Measurements from ENCODE around the gene ARNT2.

The ARNT2 gene

DNA sequence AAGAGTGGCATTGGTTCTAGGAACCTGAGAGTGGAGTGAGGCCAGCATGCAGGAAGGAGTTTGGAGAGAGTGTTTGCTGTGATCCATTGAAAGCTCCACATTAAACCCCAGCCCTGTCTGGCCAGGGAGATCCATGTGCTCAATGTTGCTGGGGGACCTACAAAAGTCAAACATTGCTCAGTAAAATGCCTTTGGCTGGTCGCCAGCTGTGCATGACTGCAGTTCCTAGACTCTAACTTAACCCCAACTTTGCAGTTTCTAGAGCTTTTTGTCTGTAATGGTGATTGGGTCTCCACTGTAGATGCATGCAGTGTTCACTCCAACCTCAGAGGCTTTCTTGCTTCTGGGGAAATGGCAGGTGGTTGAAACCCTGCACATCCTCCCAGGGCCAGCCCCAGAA, 191.2 kb downstream of the ARNT2 start:
- DNase-seq (ENCODE audit: low spot score), result no peak

DNA sequence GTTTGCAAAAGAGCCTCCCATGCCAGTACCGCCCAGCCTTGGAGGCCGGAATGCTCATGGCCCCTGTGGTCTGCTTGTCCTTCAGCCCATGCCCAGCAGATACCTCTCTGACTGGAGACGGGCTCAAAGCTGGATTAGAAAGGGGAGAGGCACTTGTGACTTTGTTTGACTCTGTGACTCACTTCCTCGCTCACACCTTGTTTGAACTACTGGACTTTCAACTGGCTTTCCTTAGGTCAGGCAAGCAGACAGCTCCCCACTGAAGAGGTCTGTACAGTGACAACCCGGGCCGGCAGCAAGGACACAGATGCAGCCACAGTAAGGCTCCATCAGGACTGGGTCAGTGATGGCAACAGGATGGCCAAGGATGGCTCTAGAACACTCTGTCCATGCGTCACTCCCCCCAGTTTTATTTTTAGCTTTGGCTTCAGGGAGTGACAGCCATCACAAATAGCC, 192.4 kb downstream of the ARNT2 start:
- peak; percentile 9 for DNase-seq (ENCODE audit: low spot score)

- no peak for DNase-seq (ENCODE audit: low spot score)
Observed at GRCh38 chr15:80597076-80597475, 192.9 kb downstream of the ARNT2 start.

GRCh38 chr15:80599359-80599758, 195.2 kb downstream of the ARNT2 start:
- DNase-seq (ENCODE audit: low spot score), result peak; percentile 24

- peak; percentile 23 for DNase-seq (ENCODE audit: low spot score)
Observed at GRCh38 chr15:80600626-80601025, 196.4 kb downstream of the ARNT2 start.

DNA sequence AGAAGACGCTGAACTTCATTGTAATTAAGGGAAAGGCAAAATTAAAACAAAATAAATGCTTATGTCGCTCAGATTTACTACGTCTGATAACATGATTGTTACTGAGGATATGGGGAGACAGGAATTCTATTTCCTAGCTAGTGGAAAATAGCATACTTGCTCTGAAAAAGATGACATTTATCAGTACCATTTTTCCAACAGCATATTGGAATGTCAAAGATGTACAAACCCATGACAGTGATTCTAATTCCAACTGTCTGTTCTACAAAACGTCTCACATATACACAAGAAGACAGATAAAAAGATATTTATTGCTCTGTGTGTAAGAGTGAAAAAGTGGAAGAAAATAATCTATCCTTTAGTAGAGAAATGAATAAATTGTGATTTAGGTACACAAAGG, 197.1 kb downstream of the ARNT2 start:
- no peak for DNase-seq (ENCODE audit: low spot score)

DNA sequence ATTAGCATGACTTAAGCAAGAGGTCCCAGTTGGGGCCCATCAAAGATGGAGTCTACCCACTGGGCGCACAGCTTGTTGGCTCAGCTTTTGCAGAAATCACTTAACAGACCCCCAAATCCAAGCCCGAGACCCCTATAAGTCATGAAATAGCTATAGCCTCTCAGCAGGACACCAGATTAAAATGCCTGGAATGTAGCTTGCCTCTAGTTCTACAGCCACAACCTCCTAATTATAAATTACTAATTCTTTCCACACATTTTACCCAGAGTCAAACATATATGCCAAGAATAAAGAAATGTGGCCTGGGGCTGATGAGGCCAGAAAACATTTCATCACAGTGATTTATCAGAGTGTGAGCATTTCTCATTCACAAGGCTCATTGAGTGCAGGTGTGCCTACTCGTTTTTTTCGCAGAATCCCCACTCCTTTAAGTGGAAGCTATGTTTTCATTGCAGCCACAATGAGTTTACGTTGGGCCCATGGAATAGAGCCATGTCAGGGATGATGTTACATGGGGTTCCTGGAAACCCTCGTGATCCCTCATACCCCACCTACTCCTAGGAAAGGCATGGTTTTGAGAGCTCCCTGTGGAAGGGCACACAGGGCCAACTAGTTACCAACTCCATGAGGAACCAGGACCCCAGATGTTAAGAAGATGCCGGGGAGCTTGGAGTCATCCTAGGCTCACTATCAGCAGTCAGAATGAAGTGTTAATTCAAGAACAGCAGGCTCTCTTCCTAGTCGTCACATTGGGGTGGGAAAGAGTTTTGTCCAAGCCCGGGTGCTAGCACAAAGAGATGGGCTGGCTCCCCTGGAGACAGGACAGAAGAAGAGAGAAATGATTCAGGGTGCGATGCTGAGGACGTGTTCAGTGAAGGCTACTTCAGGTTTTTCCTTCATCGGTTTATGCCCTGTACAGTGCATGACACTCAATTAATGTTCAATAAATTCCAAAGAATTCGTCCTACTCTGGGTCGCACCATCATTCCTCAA, 200.7 kb downstream of the ARNT2 start:
- no peak for DNase-seq (ENCODE audit: low spot score)

GRCh38 chr15:80605591-80606150, 201.5 kb downstream of the ARNT2 start:
- no peak for DNase-seq (ENCODE audit: low spot score)

DNA sequence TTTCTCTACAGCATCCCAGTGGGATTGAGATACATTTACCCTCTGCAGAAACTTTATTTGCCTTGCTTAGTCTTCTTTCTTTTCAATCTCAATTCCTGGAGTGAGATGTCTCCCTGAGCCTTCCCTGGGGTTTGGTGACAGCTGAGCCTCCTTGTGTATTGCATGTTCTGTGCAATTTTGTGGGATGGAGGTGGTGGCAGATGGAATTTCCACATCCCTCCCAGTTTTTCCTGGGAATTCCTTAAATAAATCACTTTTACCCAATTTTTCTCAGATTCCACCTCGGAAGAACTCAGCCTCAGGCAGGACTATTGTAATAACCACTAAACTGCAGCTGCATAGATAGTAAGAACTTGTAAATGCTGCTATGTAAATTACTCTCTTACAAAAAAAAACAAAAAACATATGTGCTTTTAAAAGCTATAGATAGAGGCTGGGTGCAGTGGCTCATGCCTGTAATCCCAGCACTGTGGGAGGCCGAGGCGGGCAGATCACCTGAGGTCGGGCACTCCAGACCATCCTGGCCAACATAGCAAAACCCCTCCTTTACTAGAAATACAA, 202.4 kb downstream of the ARNT2 start:
- DNase-seq (ENCODE audit: low spot score), result no peak

DNA sequence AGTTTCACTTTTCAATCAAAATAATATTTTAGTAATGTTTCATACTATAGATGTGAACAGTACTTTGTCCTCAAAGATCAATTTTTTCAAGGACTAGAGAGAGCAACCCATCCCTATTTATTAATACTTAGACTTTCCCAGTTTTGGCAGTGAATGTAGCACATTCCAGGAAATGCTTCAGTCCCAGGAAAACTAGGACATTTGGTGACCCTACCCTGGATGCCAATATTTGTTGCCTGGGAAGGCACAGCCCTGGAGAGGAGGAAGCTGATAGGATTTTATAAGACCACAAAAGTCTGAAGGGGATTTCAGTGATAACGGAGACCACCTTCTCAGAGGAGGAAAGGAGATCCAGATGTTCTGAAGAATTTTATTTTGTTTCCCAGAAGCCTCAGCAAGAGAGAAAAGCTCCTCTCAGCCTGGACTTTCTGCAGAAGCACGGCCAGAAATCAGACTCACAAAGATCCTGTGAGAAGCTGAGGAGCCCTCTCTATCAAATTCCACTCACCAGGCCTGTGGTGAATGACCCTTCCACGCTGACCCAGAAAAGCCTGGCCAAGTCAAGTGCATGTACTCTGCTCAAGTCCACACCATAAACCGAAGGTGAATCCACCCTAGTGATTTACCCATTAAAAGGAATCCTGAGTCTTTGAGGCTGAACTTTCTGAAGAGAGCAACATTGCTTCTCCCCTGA, 203.3 kb downstream of the ARNT2 start:
- DNase-seq (ENCODE audit: low spot score), result no peak

DNA sequence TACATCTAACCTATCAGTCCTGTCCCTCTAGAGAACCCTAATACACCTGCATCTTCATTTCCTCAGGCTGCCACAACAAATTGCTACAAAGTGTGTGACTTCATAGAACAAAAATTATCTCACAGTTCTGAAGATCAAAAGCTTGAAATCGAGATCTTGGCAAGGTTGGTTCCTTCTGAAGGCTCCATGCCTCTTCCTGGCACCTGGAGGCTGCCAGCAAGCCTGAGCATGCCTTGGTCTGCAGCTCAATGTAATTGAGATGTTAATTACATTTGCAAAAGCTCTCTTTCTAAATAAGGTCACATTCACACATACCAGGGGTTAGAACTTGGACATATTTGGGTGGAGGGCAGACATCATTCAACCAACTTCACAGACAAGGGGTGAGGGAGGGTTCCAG, 204.5 kb downstream of the ARNT2 start:
- DNase-seq (ENCODE audit: low spot score), result no peak

GRCh38 chr15:80609091-80609490, 204.9 kb downstream of the ARNT2 start:
- no peak for DNase-seq (ENCODE audit: low spot score)

DNA sequence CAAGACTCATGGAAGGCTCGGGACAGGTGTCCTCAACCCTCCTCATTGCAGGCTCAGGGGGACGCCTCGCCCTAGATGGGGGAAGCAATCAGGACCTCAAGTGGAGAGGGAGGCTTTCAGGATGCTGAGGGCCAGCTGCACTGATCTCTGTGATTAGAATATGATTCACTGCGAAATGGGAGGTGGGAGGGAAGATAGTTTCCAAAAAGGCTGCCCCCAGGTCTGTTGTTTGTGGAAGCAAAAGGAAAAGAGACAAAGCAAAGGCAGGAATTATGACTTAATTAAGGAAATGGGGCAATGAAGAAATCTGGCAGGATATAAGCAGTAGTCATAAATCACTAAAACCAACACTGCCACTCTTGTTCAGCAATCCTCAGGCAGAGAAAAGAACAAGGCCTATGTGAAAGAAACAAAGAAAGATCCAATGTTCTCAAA, 205.3 kb downstream of the ARNT2 start:
- no peak for DNase-seq (ENCODE audit: low spot score)

DNA sequence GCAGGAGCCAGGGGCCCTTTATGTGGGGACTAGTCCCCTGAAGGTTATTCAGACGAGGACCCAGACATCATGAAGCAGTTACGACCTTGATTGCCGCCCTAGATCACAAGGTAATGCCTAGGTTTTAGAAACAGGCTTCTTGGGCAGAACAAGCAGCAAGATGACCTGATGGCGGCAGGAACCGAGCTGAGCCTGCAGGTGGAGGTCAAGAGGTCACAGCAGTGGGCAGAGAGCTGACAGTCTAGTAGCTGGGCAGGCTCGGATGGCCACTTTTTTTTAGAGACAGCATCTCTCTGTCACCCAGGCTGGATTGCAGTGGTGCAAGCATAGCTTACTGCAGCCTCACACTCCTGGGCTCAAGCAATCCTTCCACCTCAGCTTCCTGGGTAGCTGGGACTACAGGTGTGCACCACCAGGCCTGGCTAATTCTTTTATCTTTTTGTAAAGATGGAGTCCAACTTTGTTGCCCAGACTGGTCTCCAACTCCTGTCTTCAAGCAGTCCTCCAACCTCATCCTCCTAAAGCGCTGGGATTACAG, 207.4 kb downstream of the ARNT2 start:
- no peak for DNase-seq (ENCODE audit: low spot score)

DNA sequence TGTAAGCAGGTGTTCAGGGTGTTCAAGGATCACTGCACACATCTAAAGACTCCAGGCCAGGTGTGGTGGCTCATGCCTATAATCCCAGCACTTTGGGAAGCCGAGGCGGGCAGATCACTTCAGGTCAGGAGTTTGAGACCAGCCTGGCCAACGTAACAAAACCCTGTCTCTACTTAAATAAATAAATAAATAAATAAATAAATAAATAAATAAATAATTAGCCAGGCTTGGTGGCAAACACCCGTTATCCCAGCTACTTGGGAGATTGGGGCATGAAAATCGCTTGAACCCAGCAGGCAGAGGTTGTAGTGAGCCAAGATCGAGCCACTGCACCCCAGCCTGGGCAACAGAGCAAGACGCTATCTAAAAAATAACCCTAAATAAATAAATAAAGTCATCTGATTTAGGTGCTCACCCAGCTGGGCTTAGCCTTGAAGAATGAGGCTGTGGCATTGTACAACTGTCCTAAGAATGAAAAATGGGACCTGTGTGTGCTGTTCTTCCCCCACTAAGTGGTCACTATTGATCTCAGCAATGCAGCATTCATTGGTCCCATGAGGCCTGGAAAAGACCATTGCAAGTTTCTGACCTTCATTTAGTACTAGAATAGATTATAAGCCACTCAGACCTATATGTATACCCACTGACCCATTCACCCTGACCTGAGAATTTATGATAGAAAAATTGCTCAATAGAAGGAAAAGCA, 208.1 kb downstream of the ARNT2 start:
- DNase-seq (ENCODE audit: low spot score), result no peak

GRCh38 chr15:80613762-80614365, 209.7 kb downstream of the ARNT2 start:
- DNase-seq (ENCODE audit: low spot score), result no peak

- no peak for DNase-seq (ENCODE audit: low spot score)
Observed at GRCh38 chr15:80614711-80615360, 210.7 kb downstream of the ARNT2 start.

- no peak for DNase-seq (ENCODE audit: low spot score)
Observed at GRCh38 chr15:80615361-80615736, 211.2 kb downstream of the ARNT2 start.

DNA sequence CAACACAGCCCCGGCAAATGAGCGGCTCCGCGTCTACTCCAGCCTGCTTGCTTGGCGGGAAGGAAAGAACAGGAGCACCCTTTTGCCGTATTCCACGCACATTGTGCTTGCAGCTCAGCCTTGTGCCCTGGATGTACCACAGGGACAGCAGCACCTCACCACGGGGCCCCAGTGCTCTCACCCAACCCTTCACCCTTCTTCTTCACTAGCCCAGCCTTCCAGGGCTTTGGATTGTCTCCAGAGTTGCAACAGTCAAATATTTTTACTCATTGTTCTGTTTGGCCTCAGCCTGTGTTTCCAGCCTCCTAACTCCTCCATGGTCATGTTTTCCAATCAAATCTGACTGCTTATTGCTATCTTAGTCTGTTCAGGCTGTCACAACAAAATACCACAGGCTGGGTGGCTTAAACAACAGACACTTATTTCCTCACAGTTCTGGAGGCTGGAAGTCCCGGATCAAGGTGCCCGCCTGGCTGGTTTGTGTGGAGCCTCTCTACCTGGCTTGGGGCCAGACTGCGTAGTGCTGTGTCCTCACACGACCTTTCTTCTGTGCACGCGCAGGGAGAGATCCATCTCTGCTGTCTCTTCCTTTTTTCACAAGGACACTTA, 211.7 kb downstream of the ARNT2 start:
- no peak for DNase-seq (ENCODE audit: low spot score)
